Large intestine (tissue), 3 donors: ENCODE results near the gene CTSC. TPM values are rescaled to one million over a fixed set of nuclear protein-coding genes. Genes with fewer than 3 reads are reported as not detected.
"Not testable (repeated sequence)": the region's sequence is repeated elsewhere in the genome, so short reads cannot be mapped to it uniquely, and the experiment has no call there.

Experiments
- DNase-seq, 2 donors: peaks; one replicate each; pipeline versions ENCODE4 v3.0.0 to v3.0.0-alpha.2; 2013
- H3K27ac ChIP-seq: one replicate; pipeline ENCODE4 v1.5.1; 2013; ENCODE audit warnings: low read length
- H3K27me3 ChIP-seq: 2 replicates; pipeline ENCODE4 v1.6.1; 2013; ENCODE audit warnings: low read length; ENCODE audit not compliant: control insufficient read depth, insufficient read depth
- H3K36me3 ChIP-seq: 2 replicates; pipeline ENCODE4 v1.6.1; 2013; ENCODE audit warnings: low read length; ENCODE audit not compliant: control insufficient read depth, insufficient read depth
- H3K4me1 ChIP-seq: one replicate; pipeline ENCODE4 v1.6.1; 2013; ENCODE audit warnings: low read length; ENCODE audit not compliant: control insufficient read depth, insufficient read depth
- H3K4me3 ChIP-seq: one replicate; pipeline ENCODE4 v1.5.1; 2013; ENCODE audit warnings: low read length
- H3K9me3 ChIP-seq: one replicate; pipeline ENCODE4 v1.6.1; 2013; ENCODE audit warnings: mild to moderate bottlenecking, low read depth, low read length, moderate library complexity; ENCODE audit not compliant: control insufficient read depth
- WGBS: methylation state at CpG from one replicate; pipeline ENCODE4 v1.1.5; 2013; ENCODE audit warnings: low lambda C conversion rate; ENCODE audit not compliant: insufficient coverage; 5-methylcytosine and 5-hydroxymethylcytosine counted together
- polyA plus RNA-seq: library from polyadenylated mRNA; unstranded; fragments of 120-200 nt; gene quantifications from one replicate; pipeline ENCODE4 v1.2.1, GENCODE V29; 2013

CTSC gene
- polyA plus RNA-seq, 1 donor, result 126 TPM

- Histone ChIP-seq H3K27me3 (no peaks in the 10 kb centered on the region), H3K36me3 (peaks cover 5% of the 10 kb centered on the region), H3K4me1 (peaks cover 4% of the 10 kb centered on the region), H3K9me3 (peaks cover 2% of the 10 kb centered on the region), H3K27ac (no peak overlapping the region), H3K4me3 (no peak overlapping the region)
- WGBS, result no CpG with 5 or more reads among the region's 4 CpGs
- DNase-seq, result no peak
Observed at GRCh38 chr11:88335284-88335683, 2.3 kb downstream of the CTSC start.

- Histone ChIP-seq H3K9me3 (peaks cover 2% of the 10 kb centered on the region), H3K4me1 (peaks cover 4% of the 10 kb centered on the region), H3K4me3 (no peak overlapping the region), H3K27ac (no peak overlapping the region), H3K27me3 (no peaks in the 10 kb centered on the region), H3K36me3 (peaks cover 5% of the 10 kb centered on the region)
- DNase-seq, result no peak
- 89% methylated on average over 1 of the region's 2 CpGs for WGBS
Observed at GRCh38 chr11:88333862-88334261, 3.7 kb downstream of the CTSC start.

- Histone ChIP-seq H3K27ac (no peak overlapping the region), H3K4me1 (no peaks in the 10 kb centered on the region), H3K27me3 (no peaks in the 10 kb centered on the region), H3K9me3 (peaks cover 2% of the 10 kb centered on the region), H3K36me3 (peaks cover 5% of the 10 kb centered on the region), H3K4me3 (no peak overlapping the region)
- WGBS, result 100% methylated on average over 1 of the region's 1 CpG
- DNase-seq, result no peak
Observed at GRCh38 chr11:88332851-88333250, 4.7 kb downstream of the CTSC start.

- Histone ChIP-seq H3K4me3 (no peak overlapping the region), H3K9me3 (no peaks in the 10 kb centered on the region), H3K27me3 (no peaks in the 10 kb centered on the region), H3K27ac (no peak overlapping the region), H3K36me3 (peaks cover 8% of the 10 kb centered on the region), H3K4me1 (no peaks in the 10 kb centered on the region)
- 100% methylated on average over 1 of the region's 5 CpGs for WGBS
- no peak for DNase-seq
Observed at GRCh38 chr11:88330826-88331428, 6.6 kb downstream of the CTSC start.

- Histone ChIP-seq H3K36me3 (peaks cover 10% of the 10 kb centered on the region), H3K27me3 (no peaks in the 10 kb centered on the region), H3K9me3 (no peaks in the 10 kb centered on the region), H3K4me1 (no peaks in the 10 kb centered on the region), H3K4me3 (no peak overlapping the region), H3K27ac (no peak overlapping the region)
- WGBS, result no CpG with 5 or more reads among the region's 8 CpGs
- no peak for DNase-seq
Observed at GRCh38 chr11:88329563-88330250, 7.8 kb downstream of the CTSC start.

- no peak overlapping the region for H3K27ac ChIP-seq
- no peaks in the 10 kb centered on the region for H3K4me1 ChIP-seq
- WGBS, result 69% methylated on average over 2 of the region's 3 CpGs
- H3K27me3 ChIP-seq, result no peaks in the 10 kb centered on the region
- no peak for DNase-seq
- peaks cover 7% of the 10 kb centered on the region for H3K36me3 ChIP-seq
- H3K9me3 ChIP-seq, result no peaks in the 10 kb centered on the region
- no peak overlapping the region for H3K4me3 ChIP-seq
Observed at GRCh38 chr11:88327462-88328143, 9.9 kb downstream of the CTSC start.

- Histone ChIP-seq H3K27me3 (no peaks in the 10 kb centered on the region), H3K36me3 (peaks cover 7% of the 10 kb centered on the region), H3K4me1 (no peaks in the 10 kb centered on the region), H3K27ac (no peak overlapping the region), H3K9me3 (no peaks in the 10 kb centered on the region), H3K4me3 (no peak overlapping the region)
- no peak for DNase-seq
- no CpG with 5 or more reads among the region's 2 CpGs for WGBS
Observed at GRCh38 chr11:88327061-88327460, 10.5 kb downstream of the CTSC start.

- peaks cover 7% of the 10 kb centered on the region for H3K36me3 ChIP-seq
- H3K4me1 ChIP-seq, result no peaks in the 10 kb centered on the region
- H3K27me3 ChIP-seq, result no peaks in the 10 kb centered on the region
- 100% methylated on average over 1 of the region's 3 CpGs for WGBS
- H3K4me3 ChIP-seq, result no peak overlapping the region
- DNase-seq, result no peak
- no peaks in the 10 kb centered on the region for H3K9me3 ChIP-seq
- H3K27ac ChIP-seq, result no peak overlapping the region
Observed at GRCh38 chr11:88326099-88326498, 11.4 kb downstream of the CTSC start.

- Histone ChIP-seq H3K27me3 (no peaks in the 10 kb centered on the region), H3K4me1 (no peaks in the 10 kb centered on the region), H3K27ac (no peak overlapping the region), H3K36me3 (peaks cover 4% of the 10 kb centered on the region), H3K4me3 (no peak overlapping the region), H3K9me3 (no peaks in the 10 kb centered on the region)
- DNase-seq, result no peak
- WGBS, result 50% methylated on average over 2 of the region's 4 CpGs
Observed at GRCh38 chr11:88324562-88325345, 12.8 kb downstream of the CTSC start.

- not testable (repeated sequence) for H3K27ac ChIP-seq, DNase-seq, H3K36me3 ChIP-seq, H3K9me3 ChIP-seq, H3K4me3 ChIP-seq, H3K27me3 ChIP-seq, H3K4me1 ChIP-seq
- 90% methylated on average over 2 of the region's 8 CpGs for WGBS
Observed at GRCh38 chr11:88322881-88323280, 14.7 kb downstream of the CTSC start.
